ENCODE data around the gene S100A5. TPM values are rescaled to one million over a fixed set of nuclear protein-coding genes. Genes with fewer than 3 reads are reported as not detected.

The S100A5 gene
- total RNA-seq, 6 experiments from 2014 or later = 0.40 to 1.2 (median 0.71) TPM

DNA sequence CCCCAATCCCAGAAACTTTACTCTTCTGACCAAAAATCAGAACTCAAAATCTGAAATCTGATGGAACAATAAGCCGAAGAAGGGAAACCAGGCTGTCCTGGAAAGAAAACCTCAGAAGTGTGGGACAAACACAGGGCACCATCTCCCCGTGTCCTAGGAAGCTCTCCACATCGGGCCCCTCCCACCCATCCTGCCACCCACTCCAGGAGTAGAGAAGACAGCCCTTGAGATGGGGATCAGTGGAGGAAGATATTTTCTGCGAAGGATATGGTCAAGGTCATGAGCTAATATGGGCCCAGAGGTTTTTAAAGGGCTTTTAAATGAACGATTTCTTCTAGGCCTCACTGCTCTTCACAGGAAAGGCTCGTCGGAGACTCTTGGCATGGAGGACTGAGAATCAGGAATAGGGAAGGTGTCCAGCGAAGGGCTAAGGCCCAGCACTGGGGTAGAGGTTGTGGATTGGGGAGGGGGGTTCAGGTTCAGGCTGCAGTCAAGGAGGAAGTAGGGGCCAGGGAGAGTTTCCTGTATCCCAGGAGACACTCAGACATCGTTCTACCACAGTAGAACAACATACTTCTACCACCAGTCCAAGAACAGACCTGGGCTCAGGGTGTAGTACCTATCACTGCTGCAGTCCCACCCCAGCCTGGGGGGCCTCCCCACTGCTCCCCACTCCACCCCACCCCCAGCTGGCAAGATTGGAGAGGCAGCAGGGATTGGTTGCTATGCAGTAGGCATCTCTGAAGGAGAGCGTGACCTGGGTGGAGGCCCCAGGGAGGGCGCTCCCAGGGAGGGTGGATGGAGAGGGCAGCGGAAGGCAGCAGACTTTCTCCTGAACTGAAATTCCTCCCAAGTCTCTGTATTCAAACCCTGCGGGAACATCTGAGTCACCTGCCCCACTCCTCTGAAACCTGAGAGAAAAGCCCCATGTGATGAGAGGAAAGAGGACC, 1.2 kb upstream of the S100A5 start:
- H3K9me3 Mint-ChIP-seq = no peaks in the 10 kb centered on the region
- no peak overlapping the region for H3K4me3 Mint-ChIP-seq
- H3K4me1 Mint-ChIP-seq (ENCODE audit: low read depth) = peaks cover 97% of the 10 kb centered on the region
- peaks cover 4% of the 10 kb centered on the region for H3K27me3 Mint-ChIP-seq (ENCODE audit: insufficient read depth)
- H3K27ac Mint-ChIP-seq = peak overlapping the region; percentile 95
- TF ChIP-seq, protein P1, sequence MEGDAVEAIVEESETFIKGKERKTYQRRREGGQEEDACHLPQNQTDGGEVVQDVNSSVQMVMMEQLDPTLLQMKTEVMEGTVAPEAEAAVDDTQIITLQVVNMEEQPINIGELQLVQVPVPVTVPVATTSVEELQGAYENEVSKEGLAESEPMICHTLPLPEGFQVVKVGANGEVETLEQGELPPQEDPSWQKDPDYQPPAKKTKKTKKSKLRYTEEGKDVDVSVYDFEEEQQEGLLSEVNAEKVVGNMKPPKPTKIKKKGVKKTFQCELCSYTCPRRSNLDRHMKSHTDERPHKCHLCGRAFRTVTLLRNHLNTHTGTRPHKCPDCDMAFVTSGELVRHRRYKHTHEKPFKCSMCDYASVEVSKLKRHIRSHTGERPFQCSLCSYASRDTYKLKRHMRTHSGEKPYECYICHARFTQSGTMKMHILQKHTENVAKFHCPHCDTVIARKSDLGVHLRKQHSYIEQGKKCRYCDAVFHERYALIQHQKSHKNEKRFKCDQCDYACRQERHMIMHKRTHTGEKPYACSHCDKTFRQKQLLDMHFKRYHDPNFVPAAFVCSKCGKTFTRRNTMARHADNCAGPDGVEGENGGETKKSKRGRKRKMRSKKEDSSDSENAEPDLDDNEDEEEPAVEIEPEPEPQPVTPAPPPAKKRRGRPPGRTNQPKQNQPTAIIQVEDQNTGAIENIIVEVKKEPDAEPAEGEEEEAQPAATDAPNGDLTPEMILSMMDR (IDR thresholded peaks at IDR 0.05) = no peak
- peaks cover 26% of the 10 kb centered on the region; the same call in 1 of the 2 replicates for H3K36me3 Mint-ChIP-seq (ENCODE audit: low read depth)
- no peak for DNase-seq

DNA sequence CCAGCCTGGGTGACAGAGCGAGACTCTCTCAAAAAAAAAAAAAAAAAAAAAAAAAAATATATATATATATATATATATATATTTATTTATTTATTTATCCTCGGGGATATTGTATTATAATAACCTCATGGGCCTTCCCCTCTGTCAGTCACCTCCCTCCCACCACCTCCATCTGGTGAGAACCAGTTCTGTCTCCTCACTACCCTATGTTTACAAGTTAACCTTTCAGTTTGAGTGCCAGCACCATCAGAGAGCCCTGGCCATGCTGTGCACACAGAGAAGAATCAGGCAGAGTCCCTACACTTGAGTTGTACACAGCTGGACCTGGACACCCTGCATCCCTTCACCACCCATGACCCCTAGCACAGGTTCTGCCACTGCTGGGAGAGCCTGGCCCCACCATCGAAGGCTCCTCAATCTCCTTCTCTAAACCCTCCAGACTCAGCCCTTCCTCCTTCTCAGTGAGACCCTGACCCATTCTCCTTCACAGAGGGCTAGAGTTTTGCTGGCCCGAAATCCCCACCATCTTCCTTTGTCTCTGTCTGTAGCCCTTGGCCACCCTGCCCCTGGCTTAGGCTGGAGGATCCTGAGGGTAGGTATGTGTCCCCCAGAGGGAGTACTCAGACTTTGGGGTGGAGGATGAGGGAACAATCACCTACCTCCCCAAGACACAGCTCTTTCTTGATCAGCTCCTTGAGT, 1.2 kb downstream of the S100A5 start:
- Mint-ChIP-seq H3K27ac (peak overlapping the region; percentile 75), H3K36me3 (ENCODE audit: low read depth) (peaks cover 31% of the 10 kb centered on the region), H3K4me3 (no peak overlapping the region), H3K27me3 (ENCODE audit: insufficient read depth) (peaks cover under 1% of the 10 kb centered on the region; the same call in 1 of the 2 replicates), H3K4me1 (ENCODE audit: low read depth) (peaks cover 88% of the 10 kb centered on the region), H3K9me3 (no peaks in the 10 kb centered on the region)
- no peak for DNase-seq
- TF ChIP-seq, protein P1 (IDR thresholded peaks at IDR 0.05) = no peak

- H3K4me1 Mint-ChIP-seq (ENCODE audit: low read depth) = peaks cover 88% of the 10 kb centered on the region
These were observed 2.4 kb downstream of the S100A5 start for GRCh38 chr1:153538315-153538821.

GRCh38 chr1:153537376-153537730, 3.4 kb downstream of the S100A5 start:
- Mint-ChIP-seq H3K9me3 (no peaks in the 10 kb centered on the region), H3K4me1 (ENCODE audit: low read depth) (peaks cover 88% of the 10 kb centered on the region), H3K36me3 (ENCODE audit: low read depth) (peaks cover 19% of the 10 kb centered on the region), H3K4me3 (no peak overlapping the region), H3K27ac (peak overlapping the region; percentile 24; the same call in 1 of the 2 replicates), H3K27me3 (ENCODE audit: insufficient read depth) (peaks cover 14% of the 10 kb centered on the region)
- DNase-seq = no peak
- TF ChIP-seq, protein P1 (IDR thresholded peaks at IDR 0.05) = no peak

More at GRCh38 chr1:153538315-153538821, 2.4 kb downstream of the S100A5 start:
- Mint-ChIP-seq H3K4me3 (no peak overlapping the region), H3K27ac (peak overlapping the region; percentile 79), H3K9me3 (no peaks in the 10 kb centered on the region), H3K36me3 (ENCODE audit: low read depth) (peaks cover 28% of the 10 kb centered on the region), H3K27me3 (ENCODE audit: insufficient read depth) (peaks cover 10% of the 10 kb centered on the region)
- DNase-seq = peak; percentile 62
- TF ChIP-seq, protein P1 (IDR thresholded peaks at IDR 0.05) = peak; percentile 17

GRCh38 chr1:153536671-153537375, 3.9 kb downstream of the S100A5 start:
- Mint-ChIP-seq H3K27ac (peak overlapping the region; percentile 97), H3K9me3 (no peaks in the 10 kb centered on the region), H3K4me1 (ENCODE audit: low read depth) (peaks cover 88% of the 10 kb centered on the region), H3K27me3 (ENCODE audit: insufficient read depth) (peaks cover 14% of the 10 kb centered on the region), H3K4me3 (peak overlapping the region; percentile 97), H3K36me3 (ENCODE audit: low read depth) (peaks cover 19% of the 10 kb centered on the region)
- TF ChIP-seq, protein P1 (IDR thresholded peaks at IDR 0.05) = no peak
- DNase-seq = no peak
